Fibroblast of lung (primary cell): Measurements from ENCODE around the gene ACOT7. TPM values are rescaled to one million over a fixed set of nuclear protein-coding genes. Genes with fewer than 3 reads are reported as not detected.
A peak's percentile ranks its signal among the peaks of the same experiment; 100 is the strongest.

ENCODE experiments used
- DNase-seq, 2 donors: peaks; one replicate each; pipeline versions ENCODE4 v3.0.0 to v3.0.0-alpha.2; 2010; ENCODE audit warnings: low read depth in 2 of 2
- H2AFZ ChIP-seq: 2 replicates; pipeline ENCODE4 v1.5.1; 2012; ENCODE audit warnings: low read length, control low read depth, inconsistent platforms
- H3K27ac ChIP-seq: 2 replicates; pipeline ENCODE4 v1.5.1; 2011; ENCODE audit warnings: low read length, control low read depth; ENCODE audit not compliant: insufficient read depth
- H3K27me3 ChIP-seq: 2 replicates; pipeline ENCODE4 v1.5.1; 2011; ENCODE audit warnings: mild to moderate bottlenecking, low read length; ENCODE audit not compliant: control insufficient read depth, insufficient read depth
- H3K36me3 ChIP-seq: 2 replicates; pipeline ENCODE4 v1.5.1; 2011; ENCODE audit warnings: low read length; ENCODE audit not compliant: control insufficient read depth, insufficient read depth
- H3K4me1 ChIP-seq: 2 replicates; pipeline ENCODE4 v1.5.1; 2011; ENCODE audit warnings: low read length; ENCODE audit not compliant: control insufficient read depth, insufficient read depth; ENCODE audit errors: extremely low read depth
- H3K4me2 ChIP-seq: 2 replicates; pipeline ENCODE4 v1.5.1; 2011; ENCODE audit warnings: low read length, control low read depth; ENCODE audit not compliant: insufficient read depth; ENCODE audit errors: extremely low read depth
- H3K4me3 ChIP-seq, 4 experiments: fragments of 200-600 bp in 1 of 4; sonication (generic) in 1 of 4; replicated peaks in 1 of 4; 2 replicates each; pipeline ENCODE4 v1.5.1; 2011 to 2016; ENCODE audit warnings: low read length in 4 of 4, low read depth in 3 of 4, mild to moderate bottlenecking in 3 of 4, control low read depth in 2 of 4, inconsistent platforms in 1 of 4, mixed read lengths in 1 of 4; ENCODE audit not compliant: insufficient read depth in 1 of 4; ENCODE audit errors: control extremely low read depth in 1 of 4
- H3K79me2 ChIP-seq: 2 replicates; pipeline ENCODE4 v1.5.1; 2012; ENCODE audit warnings: mild to moderate bottlenecking, low read length, inconsistent platforms; ENCODE audit not compliant: control insufficient read depth, insufficient read depth
- H3K9ac ChIP-seq: 2 replicates; pipeline ENCODE4 v1.5.1; 2011; ENCODE audit warnings: mild to moderate bottlenecking, low read length, control low read depth; ENCODE audit not compliant: insufficient read depth
- H3K9me3 ChIP-seq: 2 replicates; pipeline ENCODE4 v1.5.1; 2012; ENCODE audit warnings: low read depth, low read length; ENCODE audit not compliant: control insufficient read depth, insufficient read depth
- H4K20me1 ChIP-seq: 2 replicates; pipeline ENCODE4 v1.5.1; 2011; ENCODE audit warnings: low read length; ENCODE audit not compliant: control insufficient read depth, insufficient read depth; ENCODE audit errors: extremely low read depth
- EZH2 ChIP-seq: IDR thresholded peaks from 2 replicates; pipeline ENCODE4 v1.5.1; 2012; ENCODE audit warnings: low read length, control low read depth, mild to moderate bottlenecking; ENCODE audit errors: missing control alignments
- polyA plus RNA-seq, 2 donors: library from polyadenylated mRNA; depleted of rRNA in 1 of 2; stranded (reverse) in 1 of 2; unstranded in 1 of 2; fragments of >200 nt; gene quantifications; 2 replicates each; pipeline ENCODE4 v1.2.1, GENCODE V29; 2011 to 2012; ENCODE audit warnings: missing spikeins in 1 of 2
- total RNA-seq: library from RNA; depleted of rRNA; stranded (reverse); fragments of >200 nt; gene quantifications from 2 replicates; pipeline ENCODE4 v1.2.1, GENCODE V29; 2014
- TF ChIP-seq, protein P1 (sequence below), 2 donors: IDR thresholded peaks in 1 of 2; conservative IDR thresholded peaks in 1 of 2; 1 replicate in 1 of 2; 2 replicates in 1 of 2; pipeline ENCODE4 v1.5.1; 2011 to 2012; ENCODE audit warnings: low read length in 2 of 2, control low read depth in 1 of 2, inconsistent platforms in 1 of 2, low read depth in 1 of 2, mild to moderate bottlenecking in 1 of 2

Gene ACOT7
- total and polyA plus RNA-seq, 2 donors (not counting 1 experiment from before 2014, with no cell fraction given) = 50.7 to 58.0 TPM

- H3K27ac ChIP-seq = no peak overlapping the region
- no peaks in the 10 kb centered on the region for H4K20me1 ChIP-seq
- H3K4me2 ChIP-seq = no peak overlapping the region
- no peaks in the 10 kb centered on the region for H3K36me3 ChIP-seq
- H3K27me3 ChIP-seq = peaks cover 4% of the 10 kb centered on the region
- TF ChIP-seq EZH2 = peak; percentile 73
- TF ChIP-seq, protein P1, sequence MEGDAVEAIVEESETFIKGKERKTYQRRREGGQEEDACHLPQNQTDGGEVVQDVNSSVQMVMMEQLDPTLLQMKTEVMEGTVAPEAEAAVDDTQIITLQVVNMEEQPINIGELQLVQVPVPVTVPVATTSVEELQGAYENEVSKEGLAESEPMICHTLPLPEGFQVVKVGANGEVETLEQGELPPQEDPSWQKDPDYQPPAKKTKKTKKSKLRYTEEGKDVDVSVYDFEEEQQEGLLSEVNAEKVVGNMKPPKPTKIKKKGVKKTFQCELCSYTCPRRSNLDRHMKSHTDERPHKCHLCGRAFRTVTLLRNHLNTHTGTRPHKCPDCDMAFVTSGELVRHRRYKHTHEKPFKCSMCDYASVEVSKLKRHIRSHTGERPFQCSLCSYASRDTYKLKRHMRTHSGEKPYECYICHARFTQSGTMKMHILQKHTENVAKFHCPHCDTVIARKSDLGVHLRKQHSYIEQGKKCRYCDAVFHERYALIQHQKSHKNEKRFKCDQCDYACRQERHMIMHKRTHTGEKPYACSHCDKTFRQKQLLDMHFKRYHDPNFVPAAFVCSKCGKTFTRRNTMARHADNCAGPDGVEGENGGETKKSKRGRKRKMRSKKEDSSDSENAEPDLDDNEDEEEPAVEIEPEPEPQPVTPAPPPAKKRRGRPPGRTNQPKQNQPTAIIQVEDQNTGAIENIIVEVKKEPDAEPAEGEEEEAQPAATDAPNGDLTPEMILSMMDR (conservative IDR thresholded peaks at IDR 0.05 in 1 of 2, IDR thresholded peaks at IDR 0.05 in 1 of 2; ENCODE audit: low read depth in 1 of 2, low read length in 2 of 2) = no peak
- H3K4me3 ChIP-seq = no peak overlapping the region
- H3K79me2 ChIP-seq = no peaks in the 10 kb centered on the region
- peaks cover 5% of the 10 kb centered on the region for H3K4me1 ChIP-seq
- H3K9me3 ChIP-seq = no peaks in the 10 kb centered on the region
- H2AFZ ChIP-seq = no peak overlapping the region
- H3K9ac ChIP-seq = no peak overlapping the region
- DNase-seq = no peak
These were observed 143.6 kb downstream of the ACOT7 start for GRCh38 chr1:6249739-6250689.

- Histone ChIP-seq H4K20me1 (no peaks in the 10 kb centered on the region), H3K9ac (no peak overlapping the region), H3K4me2 (no peak overlapping the region), H3K9me3 (no peaks in the 10 kb centered on the region), H2AFZ (no peak overlapping the region), H3K4me1 (peaks cover 5% of the 10 kb centered on the region), H3K4me3 (peak overlapping the region in 1 of 4 experiments; percentile 17), H3K36me3 (no peaks in the 10 kb centered on the region), H3K79me2 (no peaks in the 10 kb centered on the region), H3K27ac (no peak overlapping the region), H3K27me3 (peaks cover 10% of the 10 kb centered on the region)
- TF ChIP-seq, protein P1 (conservative IDR thresholded peaks at IDR 0.05 in 1 of 2, IDR thresholded peaks at IDR 0.05 in 1 of 2; ENCODE audit: low read depth in 1 of 2, low read length in 2 of 2) = no peak
- peak; percentile 80 for TF ChIP-seq EZH2
- peak; percentile 40 to 44 for DNase-seq
These were observed 144.4 kb downstream of the ACOT7 start for GRCh38 chr1:6248932-6249738.
